Muscle of leg (tissue), 11 donors: Measurements from ENCODE around the gene MAPKAPK2. TPM values are rescaled to one million over a fixed set of nuclear protein-coding genes. Genes with fewer than 3 reads are reported as not detected.

Source experiments
- DNase-seq: peaks from one replicate; pipeline ENCODE4 v3.0.0; 2013
- H3K27ac ChIP-seq: one replicate; pipeline ENCODE4 v1.5.1; 2013; ENCODE audit warnings: mild to moderate bottlenecking, low read length, control low read depth
- H3K27me3 ChIP-seq: one replicate; pipeline ENCODE4 v1.6.1; 2013; ENCODE audit warnings: low read length; ENCODE audit not compliant: control insufficient read depth, insufficient read depth
- H3K36me3 ChIP-seq: one replicate; pipeline ENCODE4 v1.6.1; 2013; ENCODE audit warnings: low read length; ENCODE audit not compliant: control insufficient read depth, insufficient read depth
- H3K4me1 ChIP-seq: one replicate; pipeline ENCODE4 v1.6.1; 2013; ENCODE audit warnings: low read length; ENCODE audit not compliant: control insufficient read depth, insufficient read depth
- H3K4me3 ChIP-seq: one replicate; pipeline ENCODE4 v1.5.1; 2013; ENCODE audit warnings: low read length, control low read depth
- H3K9me3 ChIP-seq: replicated peaks from 2 replicates; pipeline ENCODE4 v1.6.1; 2013; ENCODE audit warnings: low read depth, low read length; ENCODE audit not compliant: control insufficient read depth
- WGBS: methylation state at CpG from one replicate; pipeline ENCODE4 v1.1.5; 2013; ENCODE audit warnings: missing lambda C conversion rate; ENCODE audit not compliant: insufficient coverage; 5-methylcytosine and 5-hydroxymethylcytosine counted together
- polyA plus RNA-seq, 8 donors: library from polyadenylated mRNA; unstranded; fragments of 120-200 nt; gene quantifications; one replicate each; pipeline versions ENCODE4 v1.2.1 to v1.2.3, GENCODE V29; 2013; ENCODE audit warnings: inconsistent platforms in 1 of 8, low replicate concordance in 1 of 8; ENCODE audit not compliant: insufficient read length in 8 of 8, insufficient read depth in 1 of 8
- total RNA-seq: library from RNA; stranded (reverse); fragments of 120-200 nt; gene quantifications from one replicate; pipeline ENCODE4 v1.2.4, GENCODE V29; 2013

Gene MAPKAPK2
- total and polyA plus RNA-seq, 9 donors, result 39.7 to 76.6 (median 70.0) TPM

DNA sequence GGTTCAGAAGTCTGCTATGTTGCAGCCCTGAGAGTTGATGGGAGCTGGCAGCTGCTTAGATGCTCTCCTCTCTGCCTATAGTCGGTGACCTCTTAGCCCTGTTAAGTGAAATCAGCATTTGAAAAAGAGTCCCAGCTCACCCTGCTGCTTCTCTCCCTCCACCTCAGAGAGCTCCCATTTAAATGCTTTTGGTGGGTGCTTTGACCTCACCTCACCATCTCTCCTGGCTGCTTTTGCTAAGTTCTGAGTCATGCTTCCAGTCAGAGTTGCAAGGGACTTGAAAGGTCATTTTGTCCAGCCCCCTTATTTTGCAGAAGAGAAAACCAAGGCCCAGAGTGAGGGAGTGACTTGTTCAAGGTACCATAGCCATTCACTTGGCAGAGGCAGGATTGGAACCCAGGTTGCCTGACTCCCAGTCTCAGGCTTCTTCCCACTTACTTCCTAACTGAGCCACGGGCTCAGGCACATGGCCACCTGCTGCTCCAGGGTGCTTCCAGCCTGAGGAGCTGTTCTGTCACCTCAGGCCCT lies 3.3 kb downstream of the MAPKAPK2 start:
- peaks cover 3% of the 10 kb centered on the region for H3K36me3 ChIP-seq
- peaks cover 10% of the 10 kb centered on the region for H3K27me3 ChIP-seq
- 20% methylated on average over 1 of the region's 2 CpGs for WGBS
- H3K27ac ChIP-seq, result no peak overlapping the region
- no peaks in the 10 kb centered on the region for H3K9me3 ChIP-seq
- peaks cover 55% of the 10 kb centered on the region for H3K4me1 ChIP-seq
- H3K4me3 ChIP-seq, result no peak overlapping the region
- no peak for DNase-seq

DNA sequence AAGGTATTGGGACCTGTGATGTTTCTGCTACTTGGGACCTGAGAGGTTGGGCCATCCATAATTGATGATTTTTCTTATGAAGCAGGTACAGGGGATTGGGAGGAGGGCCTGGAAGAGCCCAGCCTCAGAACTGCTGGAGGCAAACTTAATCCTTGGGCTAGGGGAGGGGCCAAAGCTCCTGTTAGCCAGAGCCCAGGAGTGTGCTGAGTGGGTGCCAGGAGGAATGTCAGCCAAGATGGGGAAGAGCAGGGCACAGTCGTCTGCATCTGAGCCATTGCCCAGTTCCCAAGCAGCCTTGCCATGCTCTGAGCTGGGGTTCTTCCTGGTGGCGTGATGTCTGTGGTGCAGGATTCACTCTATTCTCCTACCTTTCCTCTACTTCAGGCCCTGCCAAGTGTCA lies 5.8 kb downstream of the MAPKAPK2 start:
- H3K4me1 ChIP-seq, result peaks cover 76% of the 10 kb centered on the region
- H3K4me3 ChIP-seq, result no peak overlapping the region
- no peaks in the 10 kb centered on the region for H3K27me3 ChIP-seq
- no peak for DNase-seq
- no peak overlapping the region for H3K27ac ChIP-seq
- no CpG with 5 or more reads among the region's 2 CpGs for WGBS
- H3K9me3 ChIP-seq, result no peaks in the 10 kb centered on the region
- peaks cover 12% of the 10 kb centered on the region for H3K36me3 ChIP-seq

DNA sequence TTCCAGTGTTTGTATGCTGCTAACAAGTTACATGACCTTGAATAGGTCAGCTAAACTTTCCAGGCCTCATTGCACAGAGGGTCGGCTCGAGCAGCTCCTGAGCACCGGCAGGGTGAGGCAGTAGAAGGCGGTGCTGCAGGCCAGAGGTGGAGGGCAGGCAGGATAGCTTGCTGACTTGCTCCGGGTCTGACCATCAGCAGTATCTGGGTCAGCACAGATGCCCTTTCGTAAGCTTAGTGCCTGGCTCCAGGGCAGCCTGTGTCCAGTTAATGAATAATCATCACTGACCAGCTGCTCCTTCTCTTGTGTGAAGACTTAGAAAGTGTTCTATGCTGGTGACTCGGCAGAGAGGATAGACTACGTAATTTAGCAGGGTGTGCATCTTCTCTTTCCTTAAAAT lies 6.9 kb downstream of the MAPKAPK2 start:
- H3K4me1 ChIP-seq, result peaks cover 84% of the 10 kb centered on the region
- H3K4me3 ChIP-seq, result no peak overlapping the region
- no peak for DNase-seq
- H3K9me3 ChIP-seq, result no peaks in the 10 kb centered on the region
- no peaks in the 10 kb centered on the region for H3K27me3 ChIP-seq
- H3K27ac ChIP-seq, result peak overlapping the region; percentile 92
- peaks cover 14% of the 10 kb centered on the region for H3K36me3 ChIP-seq
- 78% methylated on average over 5 of the region's 8 CpGs for WGBS

DNA sequence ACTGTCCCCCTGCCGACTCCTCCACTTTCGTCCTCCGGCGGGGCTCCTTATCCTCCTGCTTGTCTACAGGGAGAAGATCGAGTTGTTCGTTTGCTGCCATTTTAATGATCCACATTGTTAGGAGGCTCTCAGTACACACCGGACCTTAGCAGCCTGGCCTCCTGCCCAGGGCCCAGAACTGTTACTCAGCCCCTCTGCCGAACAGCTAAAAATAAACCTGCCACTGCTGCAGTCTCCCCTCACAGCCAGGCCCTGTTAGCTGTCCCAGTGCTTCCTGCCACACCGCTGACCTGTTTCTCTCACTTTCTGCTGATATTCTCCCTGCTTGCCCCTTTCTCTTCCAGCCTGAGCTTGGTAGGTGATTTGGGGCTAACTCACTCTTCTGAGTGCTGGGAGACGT lies 8.3 kb downstream of the MAPKAPK2 start:
- Histone ChIP-seq H3K4me3 (no peak overlapping the region), H3K9me3 (no peaks in the 10 kb centered on the region), H3K27ac (peak overlapping the region; percentile 92), H3K36me3 (peaks cover 20% of the 10 kb centered on the region), H3K4me1 (peaks cover 80% of the 10 kb centered on the region), H3K27me3 (no peaks in the 10 kb centered on the region)
- peak; percentile 84 for DNase-seq
- WGBS, result 20% methylated on average over 4 of the region's 10 CpGs

DNA sequence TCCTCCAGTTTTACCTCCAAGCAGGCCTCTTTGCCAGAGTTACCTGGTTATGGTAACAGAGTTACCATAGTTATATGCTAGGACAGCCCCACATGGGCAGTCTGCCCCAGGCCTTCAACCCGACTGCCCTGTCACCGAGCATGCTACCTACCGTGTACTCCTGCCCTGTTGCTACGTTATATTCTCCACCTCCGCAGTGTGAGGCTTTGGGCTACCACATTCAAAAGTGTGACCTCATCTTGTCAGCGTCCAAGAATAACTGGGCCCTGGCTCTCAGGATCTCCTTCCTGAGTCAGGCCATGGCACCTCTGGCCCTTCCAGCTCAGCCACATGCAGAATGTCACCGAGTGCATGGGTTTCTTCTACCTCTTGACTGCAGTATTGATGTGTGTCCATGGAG lies 8.9 kb downstream of the MAPKAPK2 start:
- no peaks in the 10 kb centered on the region for H3K9me3 ChIP-seq
- H3K27me3 ChIP-seq, result no peaks in the 10 kb centered on the region
- peaks cover 76% of the 10 kb centered on the region for H3K4me1 ChIP-seq
- no peak for DNase-seq
- H3K27ac ChIP-seq, result peak overlapping the region; percentile 92
- no peak overlapping the region for H3K4me3 ChIP-seq
- peaks cover 21% of the 10 kb centered on the region for H3K36me3 ChIP-seq
- 55% methylated on average over 6 of the region's 7 CpGs for whole genome bisulfite sequencing

DNA sequence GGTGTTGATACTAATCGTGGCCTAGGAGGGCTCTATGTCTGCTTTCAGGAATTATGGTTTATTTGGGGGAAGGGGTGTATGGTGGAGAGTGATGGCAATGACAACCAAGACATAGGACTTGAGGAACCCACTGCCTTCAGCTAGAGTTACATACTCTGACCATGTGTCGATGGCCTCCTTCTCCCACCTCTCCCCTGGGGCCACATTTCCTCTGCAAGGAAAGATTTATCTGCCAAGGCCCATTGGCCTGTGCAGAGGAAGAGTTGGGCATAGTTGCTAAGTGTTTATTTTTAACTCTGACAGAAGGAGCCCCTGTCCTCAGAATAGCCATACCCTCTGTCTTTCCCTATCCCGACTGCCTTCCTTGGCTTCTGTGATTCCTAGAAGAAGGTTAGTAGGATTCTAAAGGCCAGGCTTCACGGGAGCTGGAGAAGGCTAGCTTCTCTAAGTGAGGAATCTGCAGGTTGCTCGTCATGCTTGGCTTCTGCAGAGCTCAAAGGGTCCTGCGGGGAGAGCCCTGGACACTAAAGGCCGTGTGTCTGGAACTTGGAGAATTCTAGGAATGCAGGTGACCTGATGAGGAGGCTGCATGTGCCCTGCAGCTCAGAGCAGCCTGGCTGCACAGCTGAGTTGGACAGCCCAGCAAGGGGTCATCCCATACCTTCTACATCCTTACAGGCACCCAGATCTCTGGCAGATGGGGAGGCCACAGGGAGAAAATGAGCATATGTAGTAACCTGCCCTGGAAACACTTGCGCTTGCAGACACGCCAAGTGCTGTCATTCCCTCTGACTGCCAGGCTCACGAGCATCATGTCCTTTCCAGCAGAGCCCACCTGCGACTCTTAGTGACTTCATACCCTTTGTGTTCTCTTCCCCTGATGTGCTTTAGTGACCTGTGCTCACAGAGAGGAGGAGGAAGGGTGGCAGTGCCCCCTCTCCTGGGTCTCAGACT lies 9.7 kb downstream of the MAPKAPK2 start:
- Histone ChIP-seq H3K27ac (peak overlapping the region; percentile 92), H3K9me3 (no peaks in the 10 kb centered on the region), H3K36me3 (peaks cover 18% of the 10 kb centered on the region), H3K27me3 (no peaks in the 10 kb centered on the region), H3K4me1 (peaks cover 77% of the 10 kb centered on the region), H3K4me3 (no peak overlapping the region)
- WGBS, result 53% methylated on average over 8 of the region's 11 CpGs
- DNase-seq, result no peak

DNA sequence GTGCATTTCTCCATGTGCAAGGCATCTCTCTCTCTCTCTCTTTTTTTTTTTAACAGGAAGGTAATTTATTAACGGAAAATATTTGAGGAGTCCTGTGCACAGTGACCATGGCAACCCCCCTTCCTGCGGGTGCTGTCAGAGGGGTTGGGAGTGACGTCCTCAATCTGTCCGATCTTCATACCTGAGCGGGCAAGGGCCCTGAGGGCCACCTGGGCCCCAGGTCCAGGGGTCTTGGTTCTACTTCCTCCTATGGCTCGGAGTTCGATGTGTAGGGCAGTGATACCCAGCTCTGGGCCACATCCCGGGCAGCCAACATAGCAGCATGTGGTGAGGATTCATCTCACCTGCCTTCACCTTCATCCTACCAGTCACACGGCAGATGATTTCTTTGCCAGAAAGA lies 11.0 kb downstream of the MAPKAPK2 start:
- peaks cover 78% of the 10 kb centered on the region for H3K4me1 ChIP-seq
- no peaks in the 10 kb centered on the region for H3K27me3 ChIP-seq
- H3K36me3 ChIP-seq, result peaks cover 18% of the 10 kb centered on the region
- no peak overlapping the region for H3K27ac ChIP-seq
- H3K9me3 ChIP-seq, result no peaks in the 10 kb centered on the region
- no peak for DNase-seq
- 100% methylated on average over 2 of the region's 9 CpGs for WGBS
- H3K4me3 ChIP-seq, result no peak overlapping the region

DNA sequence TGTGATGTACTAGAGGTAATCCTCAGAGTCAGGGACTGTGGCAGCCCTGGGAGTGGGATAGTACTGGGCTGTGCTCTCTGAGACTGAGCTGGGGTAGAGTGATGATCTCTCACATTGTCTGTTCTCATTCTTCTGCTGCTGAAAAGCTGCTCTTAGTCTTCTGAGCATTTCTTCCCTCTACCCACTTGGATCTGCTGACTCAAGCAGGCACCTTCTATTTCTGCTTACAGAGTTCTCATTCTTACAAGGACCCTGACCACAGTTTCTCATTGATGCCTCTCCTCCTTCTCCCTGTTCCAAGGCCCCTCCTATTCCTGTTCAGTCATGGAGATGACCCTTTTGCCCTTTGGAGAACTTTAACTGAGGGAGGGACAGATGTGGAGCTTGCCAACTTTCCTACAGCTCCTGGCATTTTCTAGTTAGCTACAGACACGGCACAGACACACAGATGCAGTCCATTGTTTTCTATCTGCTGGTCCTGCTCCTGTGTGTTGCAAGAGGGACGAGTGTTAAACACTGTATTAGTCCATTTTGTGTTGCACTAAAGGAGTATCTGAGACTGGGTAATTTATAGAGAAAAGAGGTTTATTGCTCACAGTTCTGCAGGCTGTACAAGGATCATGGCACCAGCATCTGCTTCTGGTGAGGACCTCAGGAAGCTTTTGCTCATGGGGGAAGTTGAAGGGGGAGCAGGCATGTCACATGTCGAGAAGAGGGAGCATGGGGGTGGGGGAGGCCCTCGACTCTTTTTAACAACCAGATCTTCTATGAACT lies 12.3 kb downstream of the MAPKAPK2 start:
- Histone ChIP-seq H3K4me3 (no peak overlapping the region), H3K27ac (no peak overlapping the region), H3K36me3 (peaks cover 18% of the 10 kb centered on the region), H3K27me3 (no peaks in the 10 kb centered on the region), H3K4me1 (peaks cover 79% of the 10 kb centered on the region), H3K9me3 (no peaks in the 10 kb centered on the region)
- WGBS, result 60% methylated on average over 1 of the region's 4 CpGs
- DNase-seq, result no peak

DNA sequence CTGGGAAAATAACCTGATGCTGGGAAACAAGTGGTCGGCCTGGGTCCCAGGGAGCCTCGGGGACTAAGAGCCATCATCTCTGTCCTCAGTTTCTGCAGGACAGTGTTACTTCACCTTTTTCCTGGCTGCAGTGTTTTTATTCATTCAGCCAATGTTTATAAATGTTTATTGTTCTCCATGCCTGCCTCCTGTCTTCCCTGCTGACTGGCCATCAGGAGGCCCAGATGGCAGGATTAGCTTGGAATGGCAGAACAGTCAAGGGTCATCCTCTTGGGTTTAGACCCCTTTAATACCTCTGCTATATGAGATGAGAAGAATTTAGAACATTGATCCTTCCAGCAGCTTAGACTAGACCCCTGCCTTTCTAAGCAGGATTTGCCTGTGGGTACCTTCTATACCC lies 13.3 kb downstream of the MAPKAPK2 start:
- H3K9me3 ChIP-seq, result no peaks in the 10 kb centered on the region
- peaks cover 78% of the 10 kb centered on the region for H3K4me1 ChIP-seq
- no peak for DNase-seq
- H3K27ac ChIP-seq, result no peak overlapping the region
- H3K27me3 ChIP-seq, result no peaks in the 10 kb centered on the region
- H3K4me3 ChIP-seq, result no peak overlapping the region
- H3K36me3 ChIP-seq, result peaks cover 18% of the 10 kb centered on the region
- WGBS, result 100% methylated on average over 2 of the region's 2 CpGs

DNA sequence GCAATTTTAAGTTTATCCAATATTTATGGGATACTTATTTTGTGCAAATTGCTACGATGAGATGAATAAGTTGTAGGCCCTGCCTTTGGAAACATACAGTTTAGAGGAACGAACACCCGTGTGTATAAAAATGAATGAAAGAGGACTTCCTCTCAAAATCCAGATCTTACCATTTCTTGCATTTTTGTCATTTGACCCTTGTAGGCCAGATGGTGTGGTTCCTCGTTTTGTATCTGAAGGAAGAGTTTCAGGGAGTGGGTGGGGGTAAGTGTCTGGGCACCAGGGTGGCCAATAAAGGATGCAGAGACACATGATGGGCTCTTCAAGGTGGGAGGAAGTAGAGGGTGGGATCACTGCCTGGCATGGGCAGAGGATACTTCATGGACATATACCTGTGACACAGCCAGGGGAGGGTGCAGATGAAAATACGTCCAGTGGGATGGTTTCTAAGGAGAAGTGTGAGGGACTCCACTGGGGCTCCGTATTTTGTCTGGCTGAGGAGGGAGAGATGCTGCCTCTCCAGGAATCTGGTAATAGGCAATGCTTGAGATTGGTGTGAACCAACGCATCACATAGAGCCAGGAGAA lies 14.4 kb downstream of the MAPKAPK2 start:
- Histone ChIP-seq H3K27me3 (no peaks in the 10 kb centered on the region), H3K27ac (no peak overlapping the region), H3K36me3 (peaks cover 12% of the 10 kb centered on the region), H3K4me1 (peaks cover 78% of the 10 kb centered on the region), H3K4me3 (no peak overlapping the region), H3K9me3 (no peaks in the 10 kb centered on the region)
- 85% methylated on average over 4 of the region's 7 CpGs for WGBS
- no peak for DNase-seq
